HG03135 (cell line): ENCODE results near the gene HIVEP3.
"Not testable (repeated sequence)": the region's sequence is repeated elsewhere in the genome, so short reads cannot be mapped to it uniquely, and the experiment has no call there.

Source experiments
- ATAC-seq: cut with Tn5 transposase; IDR thresholded peaks from one replicate; pipeline ENCODE4 v1.9.1; 2021; ENCODE audit warnings: mild to moderate bottlenecking, moderate library complexity; ENCODE audit not compliant: unreplicated experiment

Gene HIVEP3

GRCh38 chr1:41921271-41921670 lies 2.5 kb upstream of the HIVEP3 start:
- ATAC-seq, result not testable (repeated sequence)

DNA sequence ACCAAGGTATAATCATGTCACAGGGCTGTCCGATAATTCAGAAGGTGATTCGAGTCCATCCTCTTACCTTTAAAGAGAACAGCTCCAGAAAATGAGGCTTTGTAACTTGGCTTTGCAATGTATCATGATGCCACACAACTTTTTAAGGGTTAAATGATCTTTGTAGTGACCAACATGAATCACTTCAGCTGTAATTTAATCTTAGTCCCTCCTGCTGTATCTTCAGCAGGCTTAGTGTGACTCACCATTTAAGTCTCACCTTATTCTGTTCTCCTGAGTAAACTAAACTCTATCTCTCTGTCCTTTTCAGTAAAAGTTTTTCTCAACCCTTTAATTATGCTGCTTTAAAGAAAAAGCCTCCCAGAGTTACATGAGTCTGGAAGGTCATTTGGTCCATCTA lies 1.9 kb upstream of the HIVEP3 start:
- no peak for ATAC-seq

- no peak for ATAC-seq
Observed at GRCh38 chr1:41919764-41920397, 1.2 kb upstream of the HIVEP3 start.

- no peak for ATAC-seq
Observed at GRCh38 chr1:41919131-41919530, 409 bp upstream of the HIVEP3 start.

- no peak for ATAC-seq
Observed at GRCh38 chr1:41917835-41918449, 780 bp downstream of the HIVEP3 start.

- no peak for ATAC-seq
Observed at GRCh38 chr1:41917076-41917475, 1.6 kb downstream of the HIVEP3 start.

- ATAC-seq, result no peak
Observed at GRCh38 chr1:41915786-41916571, 2.7 kb downstream of the HIVEP3 start.

DNA sequence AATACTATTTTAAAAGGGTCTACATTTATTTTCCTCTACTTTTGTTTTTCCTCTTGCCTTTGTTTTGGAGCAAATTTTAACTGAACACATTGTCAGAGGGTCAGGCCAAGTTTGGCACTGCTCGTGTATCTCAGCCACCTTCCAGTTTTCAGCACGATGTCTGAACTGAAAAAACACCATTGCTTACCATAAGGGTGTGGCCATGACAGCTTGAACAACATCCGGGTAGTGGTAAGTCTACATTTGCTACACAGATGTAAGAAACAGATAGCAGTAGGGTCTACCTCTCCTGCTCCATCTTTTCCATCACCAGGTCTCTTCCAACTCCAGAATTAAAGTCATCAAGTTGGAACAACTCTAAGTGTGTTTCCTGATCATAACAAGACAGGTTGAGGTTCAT lies 4.2 kb downstream of the HIVEP3 start:
- ATAC-seq, result no peak

GRCh38 chr1:41913014-41913413 lies 5.7 kb downstream of the HIVEP3 start:
- ATAC-seq, result no peak

DNA sequence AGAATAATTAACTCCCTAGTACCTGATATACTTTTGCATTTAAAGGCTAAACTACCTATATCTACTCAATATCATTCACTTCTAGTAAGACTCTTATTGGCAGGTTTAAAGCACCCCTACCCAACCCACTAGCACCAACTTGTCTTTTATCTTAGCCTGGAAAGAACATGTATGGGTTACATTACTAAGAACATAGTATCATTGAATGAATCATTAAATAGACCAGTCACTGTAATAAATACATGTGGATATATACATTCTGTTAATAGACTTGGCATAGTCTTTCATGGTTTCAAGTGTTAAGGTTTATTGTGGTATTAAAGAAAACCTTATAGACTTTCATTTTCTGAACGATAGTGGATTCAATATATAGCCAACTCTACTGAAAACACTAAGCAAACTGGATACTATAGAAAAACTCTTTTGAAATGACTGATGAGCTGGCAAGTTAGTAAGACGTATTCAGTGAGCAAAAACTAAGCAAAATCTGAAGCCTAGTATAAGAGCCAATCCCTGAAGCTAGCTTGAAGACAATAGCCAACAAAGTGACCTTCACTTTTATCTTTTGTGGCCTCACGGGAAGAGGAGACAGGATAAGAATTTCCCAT lies 10.3 kb downstream of the HIVEP3 start:
- ATAC-seq, result no peak

DNA sequence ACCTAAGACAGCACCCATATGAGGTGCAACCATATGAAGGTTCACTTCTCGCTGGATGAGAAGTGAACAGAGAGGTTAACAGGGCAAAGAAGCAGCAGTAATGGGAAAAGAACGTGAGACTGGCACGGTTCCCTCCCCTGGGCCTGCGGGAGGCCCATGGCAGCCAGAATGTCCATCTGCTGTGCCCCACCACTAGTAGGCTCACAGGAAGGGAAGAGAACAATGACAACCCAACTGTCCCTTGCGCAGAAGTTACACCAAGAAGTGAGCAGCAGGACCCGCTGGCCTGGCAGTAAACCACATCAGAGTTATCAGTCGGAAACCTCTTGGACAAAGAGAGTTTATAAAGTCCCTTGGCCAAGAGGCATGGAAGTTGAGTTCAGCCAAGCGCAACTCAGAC lies 11.3 kb downstream of the HIVEP3 start:
- ATAC-seq, result no peak

DNA sequence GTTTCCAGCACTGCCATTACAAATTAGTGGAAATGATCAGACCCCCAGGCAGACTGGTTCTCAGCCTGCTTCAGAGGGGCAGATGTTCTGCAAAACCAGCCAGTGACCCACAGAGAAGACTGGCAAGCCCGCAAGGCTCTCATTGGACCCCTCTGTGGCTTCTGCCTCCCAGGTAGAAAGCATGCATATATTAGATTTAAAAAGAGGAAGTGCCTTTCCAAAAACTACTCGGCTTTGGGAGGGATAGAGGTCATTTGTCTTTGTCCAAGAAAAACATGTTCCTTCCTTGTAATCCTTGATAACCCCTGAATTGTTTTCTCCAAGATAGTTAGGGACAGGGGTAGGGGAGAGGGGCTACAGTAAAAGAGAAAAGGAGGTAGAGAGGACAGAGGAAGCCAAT lies 11.8 kb downstream of the HIVEP3 start:
- ATAC-seq, result no peak

DNA sequence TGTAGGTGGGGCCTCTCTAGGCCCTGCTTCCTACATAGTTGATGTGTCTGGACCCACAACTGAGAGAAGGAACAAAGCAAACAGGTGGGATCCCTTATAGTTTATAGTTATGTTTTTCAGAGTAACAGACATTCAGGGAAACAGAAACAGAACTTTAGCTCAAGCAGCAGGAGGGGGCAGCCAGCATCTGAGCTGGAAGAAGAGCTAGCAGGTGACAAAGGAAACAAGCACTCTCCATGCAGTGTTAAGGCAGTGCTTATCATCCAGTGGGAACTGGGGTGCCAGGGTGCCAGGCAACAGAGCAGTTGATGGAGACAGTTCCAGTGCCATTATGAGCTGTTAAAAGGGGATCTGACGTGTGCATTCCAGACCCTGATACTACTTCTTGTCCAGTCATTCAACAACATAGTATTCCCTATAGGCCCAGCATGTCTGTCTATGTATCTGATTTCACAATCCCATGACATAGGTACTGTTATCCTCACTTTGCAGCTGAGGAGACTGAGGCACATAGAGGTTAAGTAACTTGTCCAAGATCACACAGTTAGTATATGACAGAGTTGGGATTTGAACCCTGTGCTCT lies 13.5 kb downstream of the HIVEP3 start:
- no peak for ATAC-seq

DNA sequence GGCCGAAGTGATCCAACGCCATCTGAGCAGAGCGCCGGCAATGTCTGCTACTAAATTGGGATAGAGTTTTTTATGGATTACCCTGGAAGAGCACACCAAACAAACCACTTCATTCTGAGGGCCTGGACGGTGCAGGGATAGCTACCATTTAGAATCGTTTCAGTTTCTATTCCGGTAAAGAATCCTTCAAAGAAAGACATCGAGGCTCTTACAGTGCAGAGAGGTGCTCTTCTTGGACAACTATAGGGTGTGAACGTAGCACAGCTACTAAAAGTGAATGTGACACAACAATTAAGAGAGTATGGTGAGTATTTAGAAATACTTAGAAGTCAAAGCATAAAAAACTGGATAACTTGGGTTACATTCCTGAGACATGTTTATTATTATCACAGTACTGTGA lies 16.1 kb downstream of the HIVEP3 start:
- ATAC-seq, result no peak

GRCh38 chr1:41902159-41902577 lies 16.6 kb downstream of the HIVEP3 start:
- no peak for ATAC-seq

GRCh38 chr1:41901551-41901950 lies 17.2 kb downstream of the HIVEP3 start:
- no peak for ATAC-seq

GRCh38 chr1:41900603-41901444 lies 17.9 kb downstream of the HIVEP3 start:
- no peak for ATAC-seq

- ATAC-seq, result no peak
Observed at GRCh38 chr1:41898191-41898713, 20.5 kb downstream of the HIVEP3 start.

GRCh38 chr1:41895552-41895951 lies 23.2 kb downstream of the HIVEP3 start:
- ATAC-seq, result no peak

- no peak for ATAC-seq
Observed at GRCh38 chr1:41894808-41895483, 23.8 kb downstream of the HIVEP3 start.
